ENCODE data around the gene PIGV.
"Not testable (repeated sequence)": the region's sequence is repeated elsewhere in the genome, so short reads cannot be mapped to it uniquely, and the experiment has no call there.

Gene PIGV

DNA sequence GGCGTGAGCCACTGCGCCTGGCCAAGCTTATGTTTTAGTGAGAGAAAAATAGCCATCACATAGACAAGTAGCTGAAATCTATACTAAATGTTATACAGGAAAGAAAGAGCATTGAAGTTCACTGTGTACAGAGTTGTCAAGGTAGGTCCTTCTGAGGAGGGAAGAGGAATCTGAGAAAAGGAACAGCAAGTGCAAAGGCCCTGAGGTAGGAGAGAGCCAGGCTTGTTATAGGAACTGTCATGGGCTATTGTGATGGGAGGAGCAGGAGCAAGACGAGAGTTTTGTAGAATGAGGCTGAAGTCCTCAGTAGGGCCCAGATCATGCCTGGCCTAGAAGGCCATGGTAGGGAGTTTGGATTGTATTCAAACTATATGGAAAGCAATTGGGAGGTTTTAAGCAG, 43.3 kb downstream of the PIGV start:
- peaks cover 20% of the 10 kb centered on the region for H3K36me3 ChIP-seq (ENCODE audit: control insufficient read depth, insufficient read depth, low read length)
- TF ChIP-seq, protein P1, sequence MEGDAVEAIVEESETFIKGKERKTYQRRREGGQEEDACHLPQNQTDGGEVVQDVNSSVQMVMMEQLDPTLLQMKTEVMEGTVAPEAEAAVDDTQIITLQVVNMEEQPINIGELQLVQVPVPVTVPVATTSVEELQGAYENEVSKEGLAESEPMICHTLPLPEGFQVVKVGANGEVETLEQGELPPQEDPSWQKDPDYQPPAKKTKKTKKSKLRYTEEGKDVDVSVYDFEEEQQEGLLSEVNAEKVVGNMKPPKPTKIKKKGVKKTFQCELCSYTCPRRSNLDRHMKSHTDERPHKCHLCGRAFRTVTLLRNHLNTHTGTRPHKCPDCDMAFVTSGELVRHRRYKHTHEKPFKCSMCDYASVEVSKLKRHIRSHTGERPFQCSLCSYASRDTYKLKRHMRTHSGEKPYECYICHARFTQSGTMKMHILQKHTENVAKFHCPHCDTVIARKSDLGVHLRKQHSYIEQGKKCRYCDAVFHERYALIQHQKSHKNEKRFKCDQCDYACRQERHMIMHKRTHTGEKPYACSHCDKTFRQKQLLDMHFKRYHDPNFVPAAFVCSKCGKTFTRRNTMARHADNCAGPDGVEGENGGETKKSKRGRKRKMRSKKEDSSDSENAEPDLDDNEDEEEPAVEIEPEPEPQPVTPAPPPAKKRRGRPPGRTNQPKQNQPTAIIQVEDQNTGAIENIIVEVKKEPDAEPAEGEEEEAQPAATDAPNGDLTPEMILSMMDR (IDR thresholded peaks at IDR 0.05; ENCODE audit: insufficient read depth, low read length, poor library complexity, severe bottlenecking): no peak
- no peak for DNase-seq (ENCODE audit: extremely low read depth, insufficient read length)
- H3K4me3 ChIP-seq (replicated peaks; ENCODE audit: low read depth, low read length): no peak overlapping the region
- H3K27me3 ChIP-seq (replicated peaks; ENCODE audit: control insufficient read depth, insufficient read depth, low read length): no peaks in the 10 kb centered on the region

DNA sequence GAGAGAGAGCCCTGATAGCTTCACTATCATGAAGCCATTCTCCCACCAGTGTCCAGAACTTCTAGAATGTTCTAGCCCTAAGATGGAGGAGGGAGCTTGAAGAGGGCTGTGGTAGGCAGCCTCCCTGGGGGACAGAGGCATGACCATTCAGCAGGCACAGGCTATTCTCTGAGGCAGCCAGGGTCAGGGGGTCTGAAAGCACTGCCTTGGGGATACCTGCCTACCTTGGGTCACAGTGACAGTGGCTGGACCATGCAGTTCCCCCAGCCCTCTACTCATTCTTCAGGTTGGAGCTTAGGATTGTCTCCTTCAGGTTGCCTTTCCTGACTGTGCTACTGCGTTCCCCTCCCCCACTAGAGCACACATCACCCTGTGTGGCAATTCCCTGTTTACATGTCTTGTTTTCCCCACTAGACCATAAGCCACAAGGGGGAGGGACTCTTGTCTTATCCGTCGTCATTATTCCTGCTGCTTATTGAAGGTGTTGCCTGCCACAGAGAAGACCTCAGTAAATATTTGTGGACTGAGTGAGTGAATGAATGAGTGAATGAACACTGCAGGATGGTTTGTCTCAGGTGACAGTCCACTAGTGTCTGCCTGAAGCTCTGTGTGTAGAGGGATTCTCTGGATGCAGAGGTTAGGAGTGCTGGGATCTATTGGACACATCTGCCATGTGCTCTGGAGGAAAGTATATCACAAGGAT, 43.9 kb downstream of the PIGV start:
- peaks cover 21% of the 10 kb centered on the region for H3K36me3 ChIP-seq (ENCODE audit: control insufficient read depth, insufficient read depth, low read length)
- H3K27me3 ChIP-seq (replicated peaks; ENCODE audit: control insufficient read depth, insufficient read depth, low read length): no peaks in the 10 kb centered on the region
- no peak overlapping the region for H3K4me3 ChIP-seq (replicated peaks; ENCODE audit: low read depth, low read length)
- DNase-seq (ENCODE audit: extremely low read depth, insufficient read length): no peak
- TF ChIP-seq, protein P1 (IDR thresholded peaks at IDR 0.05; ENCODE audit: insufficient read depth, low read length, poor library complexity, severe bottlenecking): no peak

DNA sequence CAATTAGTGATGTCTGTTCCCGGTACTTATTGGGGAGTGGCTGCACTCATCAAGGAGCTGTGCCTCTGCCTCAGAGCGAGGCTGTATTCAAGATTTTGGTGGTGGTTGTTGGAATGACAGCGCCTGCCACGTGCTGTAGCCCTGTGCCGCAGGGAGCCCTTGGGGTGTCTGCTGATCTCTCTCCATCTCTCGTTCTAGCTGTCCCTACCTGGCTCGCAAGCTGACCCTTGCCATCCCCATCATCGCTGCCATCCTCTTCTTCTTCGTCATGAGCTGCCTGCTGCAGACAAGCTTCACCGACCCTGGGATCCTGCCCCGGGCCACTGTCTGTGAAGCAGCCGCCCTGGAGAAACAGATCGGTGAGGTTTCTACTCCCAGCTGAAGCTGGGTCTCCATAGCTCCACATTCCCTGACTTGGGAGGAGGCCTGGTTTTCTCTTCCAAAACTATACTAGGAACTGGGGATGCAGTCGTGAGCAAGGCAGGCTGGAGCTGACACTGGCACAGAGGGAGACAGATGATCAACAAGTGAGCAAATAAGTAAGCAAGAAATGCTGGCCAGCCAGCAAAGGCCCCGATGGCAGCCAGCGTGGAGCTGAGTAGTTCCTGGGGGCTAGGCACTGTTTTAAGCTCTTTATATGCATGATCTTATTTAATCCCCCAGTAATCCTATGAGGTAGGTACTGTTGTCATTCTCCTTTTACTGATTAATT, 44.7 kb downstream of the PIGV start:
- no peak for DNase-seq (ENCODE audit: extremely low read depth, insufficient read length)
- TF ChIP-seq, protein P1 (IDR thresholded peaks at IDR 0.05; ENCODE audit: insufficient read depth, low read length, poor library complexity, severe bottlenecking): no peak
- H3K27me3 ChIP-seq (replicated peaks; ENCODE audit: control insufficient read depth, insufficient read depth, low read length): no peaks in the 10 kb centered on the region
- H3K4me3 ChIP-seq (replicated peaks; ENCODE audit: low read depth, low read length): no peak overlapping the region
- H3K36me3 ChIP-seq (ENCODE audit: control insufficient read depth, insufficient read depth, low read length): peaks cover 21% of the 10 kb centered on the region

DNA sequence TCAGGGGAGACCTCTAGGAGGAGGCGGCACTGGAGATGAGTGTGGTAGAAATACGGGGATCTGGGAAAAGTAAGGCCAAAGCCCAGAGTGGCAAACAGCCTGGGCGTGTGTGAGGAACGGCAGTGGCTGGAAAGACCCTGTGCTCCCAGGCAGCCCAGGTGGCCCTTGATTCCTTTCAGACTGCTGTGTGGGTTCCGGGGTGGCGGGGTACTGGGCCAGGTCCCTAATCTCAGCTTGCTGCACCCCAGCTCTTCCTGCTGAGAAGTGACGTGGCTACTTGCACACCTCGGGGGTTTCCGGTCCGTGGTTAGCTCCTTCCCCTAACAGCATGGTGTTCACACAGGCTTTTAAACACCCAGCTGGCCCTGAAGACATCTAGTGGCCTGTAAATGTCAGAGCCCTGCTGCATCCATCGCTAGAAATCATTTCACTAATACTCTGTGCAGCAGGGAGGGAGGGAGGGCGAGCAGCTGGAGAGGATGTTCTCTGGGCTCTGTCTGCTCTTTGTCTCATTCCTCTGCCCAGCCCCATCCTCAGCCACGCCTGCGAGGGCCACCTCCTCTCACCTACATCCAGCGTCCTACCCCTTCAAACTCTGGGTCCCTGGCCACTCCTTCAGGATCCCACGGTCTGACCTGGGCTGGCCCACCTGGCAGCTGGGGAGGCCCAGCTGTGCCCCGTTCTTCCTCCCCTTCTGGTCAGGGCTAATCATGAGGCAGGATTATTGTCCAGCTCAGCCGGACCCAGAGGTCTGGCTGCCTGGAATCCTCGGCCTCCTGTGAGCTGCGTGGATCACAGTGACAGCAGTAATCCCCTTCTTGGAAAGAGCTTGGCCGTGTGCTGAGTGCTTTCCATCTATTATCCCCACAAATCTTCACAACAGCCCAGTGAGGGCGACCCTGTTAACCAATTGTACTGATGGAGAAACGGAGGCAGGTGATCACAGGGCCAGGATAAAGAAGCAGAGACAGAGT, 46.0 kb downstream of the PIGV start:
- H3K27me3 ChIP-seq (replicated peaks; ENCODE audit: control insufficient read depth, insufficient read depth, low read length): no peaks in the 10 kb centered on the region
- TF ChIP-seq, protein P1 (IDR thresholded peaks at IDR 0.05; ENCODE audit: insufficient read depth, low read length, poor library complexity, severe bottlenecking): peak; percentile 59
- peak overlapping the region; percentile 24; the same call in 1 of the 2 replicates for H3K4me3 ChIP-seq (replicated peaks; ENCODE audit: low read depth, low read length)
- DNase-seq (ENCODE audit: extremely low read depth, insufficient read length): peak; percentile 81
- H3K36me3 ChIP-seq (ENCODE audit: control insufficient read depth, insufficient read depth, low read length): peaks cover 24% of the 10 kb centered on the region

DNA sequence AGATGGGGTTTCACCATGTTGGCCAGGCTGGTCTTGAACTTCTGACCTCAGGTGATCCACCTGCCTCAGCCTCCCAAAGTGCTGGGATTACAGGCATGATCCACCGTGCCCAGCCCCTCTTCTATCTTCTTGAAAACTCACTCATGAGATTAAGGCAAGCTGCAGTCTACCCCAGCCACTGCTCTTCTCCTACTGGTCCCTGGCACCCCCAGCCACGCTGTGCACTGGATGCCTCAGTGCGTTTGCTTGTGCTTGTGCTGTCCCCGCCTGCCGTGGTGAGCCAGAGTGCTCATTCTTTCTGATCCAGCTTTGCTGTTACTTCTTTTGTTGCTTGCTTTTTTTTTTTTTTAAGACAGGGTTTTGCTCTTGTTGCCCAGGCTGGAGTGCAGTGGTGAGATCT, 49.9 kb downstream of the PIGV start:
- H3K36me3 ChIP-seq (ENCODE audit: control insufficient read depth, insufficient read depth, low read length): peaks cover 22% of the 10 kb centered on the region
- DNase-seq (ENCODE audit: extremely low read depth, insufficient read length): not testable (repeated sequence)

More for the DNA sequence above, 49.9 kb downstream of the PIGV start:
- not testable (repeated sequence) for H3K4me3 ChIP-seq (replicated peaks; ENCODE audit: low read depth, low read length); H3K27me3 ChIP-seq (replicated peaks; ENCODE audit: control insufficient read depth, insufficient read depth, low read length)
